ENCODE results near the gene LSM3.

LSM3 gene

GRCh38 chr3:14204515-14205284 is 26.1 kb downstream of the LSM3 start:
- no peak overlapping the region for H3K9ac ChIP-seq (ENCODE audit: low read length)
- no peaks in the 10 kb centered on the region for H3K27me3 ChIP-seq (ENCODE audit: control insufficient read depth, insufficient read depth, low read length)
- H3K27ac ChIP-seq (ENCODE audit: low read length) = no peak overlapping the region
- H3K36me3 ChIP-seq (ENCODE audit: control insufficient read depth, low read depth, low read length) = no peaks in the 10 kb centered on the region
- no peaks in the 10 kb centered on the region for H3K4me1 ChIP-seq (ENCODE audit: control insufficient read depth, low read depth, low read length)
- no peaks in the 10 kb centered on the region for H3K9me3 ChIP-seq (ENCODE audit: control insufficient read depth, low read depth, low read length)
- no peak overlapping the region for H3K4me3 ChIP-seq (ENCODE audit: low read length)

GRCh38 chr3:14206548-14207177 is 28.0 kb downstream of the LSM3 start:
- Histone ChIP-seq H3K27ac (ENCODE audit: low read length) (no peak overlapping the region), H3K36me3 (ENCODE audit: control insufficient read depth, low read depth, low read length) (no peaks in the 10 kb centered on the region), H3K9ac (ENCODE audit: low read length) (no peak overlapping the region), H3K4me1 (ENCODE audit: control insufficient read depth, low read depth, low read length) (no peaks in the 10 kb centered on the region), H3K27me3 (ENCODE audit: control insufficient read depth, insufficient read depth, low read length) (no peaks in the 10 kb centered on the region), H3K9me3 (ENCODE audit: control insufficient read depth, low read depth, low read length) (no peaks in the 10 kb centered on the region), H3K4me3 (ENCODE audit: low read length) (no peak overlapping the region)

GRCh38 chr3:14208168-14208567 is 29.6 kb downstream of the LSM3 start:
- no peaks in the 10 kb centered on the region for H3K27me3 ChIP-seq (ENCODE audit: control insufficient read depth, insufficient read depth, low read length)
- no peaks in the 10 kb centered on the region for H3K4me1 ChIP-seq (ENCODE audit: control insufficient read depth, low read depth, low read length)
- H3K9me3 ChIP-seq (ENCODE audit: control insufficient read depth, low read depth, low read length) = no peaks in the 10 kb centered on the region
- H3K27ac ChIP-seq (ENCODE audit: low read length) = no peak overlapping the region
- no peak overlapping the region for H3K9ac ChIP-seq (ENCODE audit: low read length)
- no peaks in the 10 kb centered on the region for H3K36me3 ChIP-seq (ENCODE audit: control insufficient read depth, low read depth, low read length)
- H3K4me3 ChIP-seq (ENCODE audit: low read length) = no peak overlapping the region

GRCh38 chr3:14208977-14209394 is 30.4 kb downstream of the LSM3 start:
- Histone ChIP-seq H3K4me1 (ENCODE audit: control insufficient read depth, low read depth, low read length) (no peaks in the 10 kb centered on the region), H3K9ac (ENCODE audit: low read length) (no peak overlapping the region), H3K4me3 (ENCODE audit: low read length) (no peak overlapping the region), H3K9me3 (ENCODE audit: control insufficient read depth, low read depth, low read length) (no peaks in the 10 kb centered on the region), H3K36me3 (ENCODE audit: control insufficient read depth, low read depth, low read length) (no peaks in the 10 kb centered on the region), H3K27ac (ENCODE audit: low read length) (no peak overlapping the region), H3K27me3 (ENCODE audit: control insufficient read depth, insufficient read depth, low read length) (no peaks in the 10 kb centered on the region)

- no peaks in the 10 kb centered on the region for H3K36me3 ChIP-seq (ENCODE audit: control insufficient read depth, low read depth, low read length)
- H3K4me1 ChIP-seq (ENCODE audit: control insufficient read depth, low read depth, low read length) = no peaks in the 10 kb centered on the region
- no peak overlapping the region for H3K9ac ChIP-seq (ENCODE audit: low read length)
- H3K27me3 ChIP-seq (ENCODE audit: control insufficient read depth, insufficient read depth, low read length) = no peaks in the 10 kb centered on the region
- no peak overlapping the region for H3K27ac ChIP-seq (ENCODE audit: low read length)
- H3K9me3 ChIP-seq (ENCODE audit: control insufficient read depth, low read depth, low read length) = no peaks in the 10 kb centered on the region
- no peak overlapping the region for H3K4me3 ChIP-seq (ENCODE audit: low read length)
Measured at GRCh38 chr3:14209581-14210289, 31.1 kb downstream of the LSM3 start.

- Histone ChIP-seq H3K9ac (ENCODE audit: low read length) (no peak overlapping the region), H3K27me3 (ENCODE audit: control insufficient read depth, insufficient read depth, low read length) (no peaks in the 10 kb centered on the region), H3K27ac (ENCODE audit: low read length) (no peak overlapping the region), H3K36me3 (ENCODE audit: control insufficient read depth, low read depth, low read length) (no peaks in the 10 kb centered on the region), H3K4me3 (ENCODE audit: low read length) (no peak overlapping the region), H3K9me3 (ENCODE audit: control insufficient read depth, low read depth, low read length) (no peaks in the 10 kb centered on the region), H3K4me1 (ENCODE audit: control insufficient read depth, low read depth, low read length) (no peaks in the 10 kb centered on the region)
Measured at GRCh38 chr3:14210290-14210688, 31.7 kb downstream of the LSM3 start.

- Histone ChIP-seq H3K36me3 (ENCODE audit: control insufficient read depth, low read depth, low read length) (no peaks in the 10 kb centered on the region), H3K9ac (ENCODE audit: low read length) (no peak overlapping the region), H3K4me1 (ENCODE audit: control insufficient read depth, low read depth, low read length) (no peaks in the 10 kb centered on the region), H3K9me3 (ENCODE audit: control insufficient read depth, low read depth, low read length) (no peaks in the 10 kb centered on the region), H3K27me3 (ENCODE audit: control insufficient read depth, insufficient read depth, low read length) (no peaks in the 10 kb centered on the region), H3K27ac (ENCODE audit: low read length) (no peak overlapping the region), H3K4me3 (ENCODE audit: low read length) (no peak overlapping the region)
Measured at GRCh38 chr3:14210843-14211594, 32.4 kb downstream of the LSM3 start.

- no peak overlapping the region for H3K4me3 ChIP-seq (ENCODE audit: low read length)
- no peaks in the 10 kb centered on the region for H3K4me1 ChIP-seq (ENCODE audit: control insufficient read depth, low read depth, low read length)
- H3K9ac ChIP-seq (ENCODE audit: low read length) = no peak overlapping the region
- no peaks in the 10 kb centered on the region for H3K9me3 ChIP-seq (ENCODE audit: control insufficient read depth, low read depth, low read length)
- no peak overlapping the region for H3K27ac ChIP-seq (ENCODE audit: low read length)
- no peaks in the 10 kb centered on the region for H3K36me3 ChIP-seq (ENCODE audit: control insufficient read depth, low read depth, low read length)
- no peaks in the 10 kb centered on the region for H3K27me3 ChIP-seq (ENCODE audit: control insufficient read depth, insufficient read depth, low read length)
Measured at GRCh38 chr3:14211621-14212020, 33.0 kb downstream of the LSM3 start.

- H3K9ac ChIP-seq (ENCODE audit: low read length) = no peak overlapping the region
- no peaks in the 10 kb centered on the region for H3K4me1 ChIP-seq (ENCODE audit: control insufficient read depth, low read depth, low read length)
- no peaks in the 10 kb centered on the region for H3K27me3 ChIP-seq (ENCODE audit: control insufficient read depth, insufficient read depth, low read length)
Measured at GRCh38 chr3:14212032-14212431, 33.4 kb downstream of the LSM3 start.

GRCh38 chr3:14213066-14213774 is 34.6 kb downstream of the LSM3 start:
- Histone ChIP-seq H3K9me3 (ENCODE audit: control insufficient read depth, low read depth, low read length) (no peaks in the 10 kb centered on the region), H3K4me1 (ENCODE audit: control insufficient read depth, low read depth, low read length) (no peaks in the 10 kb centered on the region), H3K27ac (ENCODE audit: low read length) (no peak overlapping the region), H3K9ac (ENCODE audit: low read length) (no peak overlapping the region), H3K36me3 (ENCODE audit: control insufficient read depth, low read depth, low read length) (no peaks in the 10 kb centered on the region), H3K4me3 (ENCODE audit: low read length) (no peak overlapping the region), H3K27me3 (ENCODE audit: control insufficient read depth, insufficient read depth, low read length) (no peaks in the 10 kb centered on the region)

More at GRCh38 chr3:14212032-14212431, 33.4 kb downstream of the LSM3 start:
- Histone ChIP-seq H3K36me3 (ENCODE audit: control insufficient read depth, low read depth, low read length) (no peaks in the 10 kb centered on the region), H3K9me3 (ENCODE audit: control insufficient read depth, low read depth, low read length) (no peaks in the 10 kb centered on the region), H3K4me3 (ENCODE audit: low read length) (no peak overlapping the region), H3K27ac (ENCODE audit: low read length) (no peak overlapping the region)

GRCh38 chr3:14214764-14215163 is 36.1 kb downstream of the LSM3 start:
- Histone ChIP-seq H3K4me3 (ENCODE audit: low read length) (no peak overlapping the region), H3K27me3 (ENCODE audit: control insufficient read depth, insufficient read depth, low read length) (no peaks in the 10 kb centered on the region), H3K9ac (ENCODE audit: low read length) (no peak overlapping the region), H3K4me1 (ENCODE audit: control insufficient read depth, low read depth, low read length) (no peaks in the 10 kb centered on the region), H3K27ac (ENCODE audit: low read length) (no peak overlapping the region), H3K9me3 (ENCODE audit: control insufficient read depth, low read depth, low read length) (no peaks in the 10 kb centered on the region), H3K36me3 (ENCODE audit: control insufficient read depth, low read depth, low read length) (no peaks in the 10 kb centered on the region)
